HG02938 (cell line): Measurements from ENCODE around the gene CRYBA4.
A peak's percentile ranks its signal among the peaks of the same experiment; 100 is the strongest.

Source experiments
- ATAC-seq: cut with Tn5 transposase; IDR thresholded peaks from one replicate; pipeline ENCODE4 v1.9.1; 2021; ENCODE audit warnings: mild to moderate bottlenecking, moderate library complexity; ENCODE audit not compliant: unreplicated experiment

The CRYBA4 gene

DNA sequence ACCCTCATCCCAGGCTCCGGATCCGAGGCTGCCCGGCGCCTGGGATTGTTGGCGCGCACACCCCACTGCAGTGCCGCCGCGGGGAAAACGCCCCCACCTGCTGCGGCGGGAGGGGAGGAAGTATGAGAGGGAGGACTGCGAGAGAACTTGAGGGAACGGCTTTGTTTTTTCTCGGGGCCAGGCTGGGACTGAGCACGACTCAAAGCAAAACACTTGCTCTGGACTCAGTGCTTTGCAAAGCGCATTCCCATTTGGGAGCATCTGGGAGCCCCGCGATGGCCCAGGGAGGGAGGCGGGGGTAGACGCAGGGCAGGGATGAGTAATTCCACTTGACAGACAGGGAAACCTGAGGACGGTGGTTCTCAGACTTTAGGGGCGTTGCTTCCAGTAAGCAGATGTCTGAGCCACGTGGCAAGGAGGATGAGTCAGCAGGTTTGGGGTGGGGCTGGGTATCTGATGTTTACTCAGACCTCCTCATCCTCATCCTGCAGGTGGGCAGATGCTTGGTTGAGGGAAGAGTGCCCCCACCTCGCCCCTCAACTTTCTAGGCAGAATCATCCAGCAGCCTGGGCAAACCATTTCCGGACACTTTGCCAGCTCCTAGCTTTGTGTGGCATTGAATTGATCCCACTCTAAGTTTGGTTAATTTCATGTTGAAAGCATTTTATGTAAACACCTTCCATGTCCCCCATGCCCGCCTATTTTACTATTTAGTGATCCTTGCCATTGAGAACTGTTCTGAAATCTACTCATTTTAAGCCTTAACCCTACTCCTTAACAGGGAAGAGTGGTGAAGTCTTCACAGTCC lies 37.1 kb downstream of the CRYBA4 start:
- ATAC-seq = peak; percentile 66

DNA sequence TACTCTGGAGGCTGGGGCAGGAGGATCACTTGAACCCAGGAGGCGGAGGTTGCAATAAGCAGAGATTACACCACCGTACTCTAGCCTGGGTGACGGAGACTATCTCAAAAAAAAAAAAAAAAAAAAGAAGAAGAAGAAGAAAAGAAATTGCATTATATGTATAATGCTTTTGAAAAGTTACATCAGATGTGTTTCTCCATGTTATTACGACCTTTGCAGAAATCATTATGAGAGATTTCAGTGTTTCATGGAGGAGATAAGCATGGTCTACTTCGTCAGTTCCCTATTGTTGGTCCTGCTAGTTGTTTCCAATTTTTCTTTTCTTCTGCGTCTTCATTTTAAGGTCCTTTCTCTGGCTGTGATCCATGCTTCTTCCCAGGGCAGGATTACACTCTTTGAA lies 38.6 kb downstream of the CRYBA4 start:
- ATAC-seq = no peak

DNA sequence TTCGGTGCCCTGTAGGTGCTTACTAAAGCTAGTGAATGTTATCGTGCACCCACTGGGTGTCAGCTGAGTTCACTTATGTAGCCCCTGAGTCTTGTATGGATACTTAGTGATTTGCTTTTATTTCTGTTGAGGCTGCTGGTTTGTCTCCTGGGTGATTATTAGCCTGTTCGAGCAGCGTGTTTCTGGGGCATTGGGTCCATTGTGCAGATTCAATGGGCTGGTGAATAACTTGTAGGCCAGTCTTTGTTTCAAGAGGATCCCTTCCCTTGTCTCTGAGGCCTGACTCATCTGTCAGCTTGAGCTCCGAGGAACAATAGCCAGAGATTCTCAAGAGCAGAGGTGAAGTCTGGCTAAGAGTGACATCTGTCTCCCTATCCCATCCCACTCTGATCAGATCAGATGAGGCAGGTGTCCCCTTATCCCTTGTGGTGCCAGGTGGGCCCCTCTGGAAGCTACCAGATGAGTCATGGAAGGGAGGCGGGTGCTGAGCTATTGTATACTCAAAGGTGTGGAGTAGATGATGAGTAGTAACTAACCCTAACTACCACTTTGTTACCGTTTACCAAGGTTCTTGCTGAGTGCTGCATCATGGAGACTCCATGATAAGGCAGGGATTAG lies 39.3 kb downstream of the CRYBA4 start:
- ATAC-seq = no peak

DNA sequence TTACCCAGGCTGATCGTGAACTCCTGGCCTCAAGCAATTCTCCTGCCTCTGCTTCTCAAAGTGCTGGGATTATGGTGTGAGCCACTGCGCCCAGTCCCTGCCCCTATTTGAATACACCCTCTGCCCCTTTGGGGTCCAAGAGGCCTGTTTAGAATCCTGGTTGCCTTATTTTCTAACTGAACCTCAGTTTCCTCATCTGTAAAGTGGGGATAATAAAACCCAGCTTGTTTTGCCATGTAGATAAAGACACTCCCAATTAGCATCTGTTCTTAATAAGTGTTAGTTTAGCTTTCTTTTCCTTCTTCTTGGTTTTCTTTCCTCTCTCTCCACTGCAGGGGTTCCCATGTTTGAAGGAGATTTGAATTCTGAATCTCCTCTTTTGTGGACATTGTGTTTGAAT lies 40.4 kb downstream of the CRYBA4 start:
- no peak for ATAC-seq

DNA sequence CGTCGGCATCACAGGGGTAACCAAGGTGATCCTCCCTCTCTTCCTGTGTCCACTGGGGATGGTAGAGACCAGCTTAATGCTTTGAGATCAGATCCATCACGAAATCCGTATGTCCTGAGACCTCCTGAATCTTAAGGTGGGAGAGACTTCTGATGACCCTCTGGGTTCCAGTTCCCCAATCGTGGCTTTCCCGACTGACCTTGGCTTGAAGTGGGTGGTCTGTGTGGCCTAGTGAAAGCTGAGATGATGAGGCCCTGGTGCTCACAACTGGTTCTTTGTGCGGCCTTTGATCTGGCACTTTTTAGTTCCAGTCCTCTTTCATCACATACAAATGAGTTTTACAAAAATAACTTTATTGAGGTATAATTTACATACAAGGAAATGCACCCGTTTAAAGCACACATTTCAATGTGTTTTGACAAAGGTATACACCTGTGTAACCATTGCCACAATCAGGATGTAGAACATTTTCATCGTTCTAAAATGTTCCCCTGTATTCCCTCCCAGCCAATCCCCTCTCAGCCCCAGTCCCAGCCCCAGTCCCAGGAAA lies 41.7 kb downstream of the CRYBA4 start:
- no peak for ATAC-seq

DNA sequence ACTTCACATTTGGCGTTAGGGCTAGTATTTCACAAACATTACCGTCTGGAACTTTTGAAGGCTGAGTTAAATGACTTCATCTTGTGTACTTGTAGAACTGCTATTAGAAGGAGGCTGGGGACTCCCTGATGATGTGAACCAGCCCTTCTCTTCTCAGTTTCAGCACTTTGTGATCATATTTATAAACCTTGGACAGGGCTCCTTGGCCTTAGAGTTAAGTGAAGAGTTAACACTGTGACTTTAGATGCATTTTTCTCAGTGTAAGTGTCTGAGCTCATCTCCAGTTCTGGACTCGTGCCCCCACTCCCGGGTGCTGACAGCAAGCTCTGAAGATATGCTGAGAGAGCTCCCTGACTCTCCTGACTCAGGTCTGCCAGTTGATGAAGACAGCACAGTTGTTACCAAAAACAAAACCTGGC lies 44.1 kb downstream of the CRYBA4 start:
- ATAC-seq = no peak

DNA sequence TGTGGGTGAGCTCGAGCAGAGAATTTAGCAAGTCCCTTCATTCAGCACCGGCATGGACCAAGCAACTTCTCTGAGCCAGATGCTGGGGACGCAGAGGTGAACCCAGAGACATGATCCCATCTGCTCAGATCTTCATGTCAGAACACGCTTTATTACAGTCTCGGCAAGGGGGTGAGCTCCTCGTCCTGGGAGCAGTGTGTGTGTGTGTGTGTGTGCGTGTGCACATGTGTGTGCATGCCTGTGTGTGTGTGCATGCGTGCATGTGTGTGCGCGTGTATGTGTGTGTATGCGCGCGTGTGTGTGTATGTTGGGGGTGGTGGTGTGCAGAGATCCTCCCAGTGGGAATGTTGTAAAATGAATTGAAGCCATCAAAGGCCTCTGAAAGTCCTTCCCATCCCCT lies 45.4 kb downstream of the CRYBA4 start:
- ATAC-seq = no peak

DNA sequence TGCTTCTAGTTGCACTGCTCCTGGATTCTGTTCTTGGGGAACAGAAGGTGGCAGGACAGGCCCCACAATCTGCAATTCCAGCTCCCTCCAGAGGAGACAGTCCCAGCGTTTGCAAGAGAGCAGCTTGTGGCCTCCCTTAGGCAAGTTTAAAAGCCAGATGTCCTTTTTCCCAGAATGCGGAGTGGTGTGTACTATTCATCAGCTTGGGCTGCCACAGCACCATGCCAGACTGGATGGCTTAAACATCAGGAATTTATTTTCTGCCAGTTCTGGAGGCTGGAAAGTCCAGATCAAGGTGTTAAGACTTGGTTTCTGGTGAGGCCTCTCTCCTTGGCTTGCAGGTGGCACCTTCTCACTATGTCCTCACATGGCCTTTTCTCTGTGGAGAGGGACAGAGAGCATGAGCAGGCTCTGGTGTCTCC lies 47.3 kb downstream of the CRYBA4 start:
- no peak for ATAC-seq

DNA sequence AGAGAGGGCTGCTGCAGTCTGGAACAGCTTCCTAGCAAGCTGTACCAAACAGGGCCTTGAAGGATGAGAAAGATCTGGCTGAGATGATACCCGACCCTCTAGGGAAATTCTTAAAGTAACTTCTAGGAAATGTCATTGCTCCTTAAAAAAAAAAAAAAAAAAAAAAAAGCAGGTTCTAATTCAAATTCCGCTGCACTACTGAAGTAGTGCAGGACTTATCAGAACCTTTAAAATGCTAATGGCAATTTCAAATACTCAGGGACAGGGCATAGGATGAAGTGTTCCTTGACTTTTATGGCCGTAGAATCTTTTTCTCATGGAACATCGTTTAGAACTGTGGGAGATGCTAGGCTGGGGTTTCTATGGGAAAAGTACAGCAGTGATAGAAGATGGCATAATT lies 48.7 kb downstream of the CRYBA4 start:
- ATAC-seq = no peak

DNA sequence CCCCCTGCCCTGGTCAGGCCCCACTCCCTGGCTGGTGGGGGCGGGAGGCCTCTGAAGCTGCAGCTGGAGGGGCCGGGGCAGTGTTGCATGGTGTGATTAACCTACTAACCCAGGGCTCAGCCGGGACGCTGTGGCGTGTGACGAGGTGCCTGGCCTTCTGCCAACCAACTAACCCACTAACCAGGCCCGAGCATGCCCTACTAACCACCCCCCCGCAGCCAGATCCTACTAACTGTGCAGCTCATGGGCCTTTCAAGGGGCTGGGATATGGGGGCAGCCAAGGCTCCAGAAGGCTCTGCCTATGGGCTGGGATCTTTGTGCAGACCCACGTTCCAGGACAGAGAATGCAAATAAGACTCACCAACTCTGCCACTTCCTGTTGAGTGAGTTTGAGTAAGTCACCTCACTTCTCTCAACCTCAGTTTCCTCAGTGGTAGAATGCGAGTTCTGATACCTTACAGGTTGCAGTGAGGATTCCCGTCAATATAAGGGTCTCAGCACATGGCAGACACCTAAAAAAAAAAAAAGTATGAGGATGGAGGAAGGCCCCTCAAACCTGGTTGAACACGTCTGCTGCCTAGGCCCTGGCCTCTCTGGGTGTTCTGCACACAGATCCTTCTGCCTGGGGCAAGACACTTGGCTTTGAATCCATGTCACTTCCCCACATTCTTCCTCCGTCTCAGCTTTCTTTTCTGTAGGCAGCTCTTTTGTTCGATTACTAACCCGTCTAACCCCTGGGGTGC lies 49.7 kb downstream of the CRYBA4 start:
- no peak for ATAC-seq

DNA sequence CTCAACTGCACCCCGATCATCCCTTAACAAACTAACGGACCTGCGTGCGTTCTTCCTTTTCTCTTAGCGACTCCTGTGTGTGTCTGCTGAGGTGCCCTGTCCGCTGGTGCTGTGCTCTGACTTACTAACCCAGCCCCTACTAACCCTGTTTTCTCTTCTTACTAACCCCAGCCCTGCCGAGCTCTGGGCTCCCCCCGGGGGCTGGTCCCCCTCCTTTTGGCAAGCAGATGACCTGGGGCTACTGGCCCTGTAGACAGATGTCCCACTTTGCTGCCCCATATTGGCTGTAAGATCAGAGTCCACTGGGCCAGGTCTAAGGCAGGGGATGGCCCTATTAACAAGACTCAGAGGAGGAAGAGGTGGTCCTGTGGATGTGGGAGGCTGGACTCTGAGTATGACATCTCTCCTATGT lies 50.3 kb downstream of the CRYBA4 start:
- no peak for ATAC-seq

DNA sequence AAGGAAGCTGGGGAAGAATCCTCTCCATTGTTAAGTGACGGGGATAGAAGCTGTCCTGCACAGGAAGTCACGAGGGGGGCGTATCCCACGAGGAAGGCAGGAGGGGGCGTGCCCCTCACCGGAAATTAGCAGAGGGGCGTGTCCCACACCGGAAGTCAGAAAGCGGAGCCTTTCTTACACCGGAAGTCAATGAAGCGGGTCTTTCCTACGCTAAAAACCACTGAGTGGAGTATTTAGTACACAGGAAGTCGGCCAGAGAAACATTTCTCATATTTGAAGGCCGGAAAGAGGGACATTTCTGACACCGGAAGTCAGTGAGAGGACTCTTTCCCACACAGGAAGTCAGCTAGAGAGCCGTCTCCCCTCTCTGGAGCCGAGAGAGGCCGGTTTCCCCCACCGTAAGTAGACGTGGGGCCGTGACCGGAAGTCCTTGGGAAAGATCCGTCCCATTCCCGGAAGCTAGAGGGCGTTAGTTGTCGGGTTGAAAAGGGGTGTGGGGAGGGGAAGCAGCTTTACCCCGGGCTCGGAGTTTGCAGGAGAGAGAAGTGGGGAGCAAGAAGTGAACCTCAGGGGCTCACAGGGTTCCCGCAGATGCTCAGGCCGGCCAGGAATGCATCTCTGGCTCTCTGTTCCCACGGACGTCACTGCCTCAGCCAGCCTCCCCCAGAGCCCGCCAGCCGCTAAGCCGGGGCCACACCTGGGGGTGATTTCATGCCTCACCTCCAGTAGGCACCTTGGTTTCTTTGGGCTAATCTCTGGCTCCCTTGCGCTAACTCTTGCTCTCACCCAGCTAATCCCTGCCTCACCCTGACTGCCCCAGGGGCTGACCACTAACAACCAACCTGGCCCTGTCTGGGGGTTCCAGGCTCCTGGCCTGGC lies 51.1 kb downstream of the CRYBA4 start:
- peak; percentile 68 for ATAC-seq

DNA sequence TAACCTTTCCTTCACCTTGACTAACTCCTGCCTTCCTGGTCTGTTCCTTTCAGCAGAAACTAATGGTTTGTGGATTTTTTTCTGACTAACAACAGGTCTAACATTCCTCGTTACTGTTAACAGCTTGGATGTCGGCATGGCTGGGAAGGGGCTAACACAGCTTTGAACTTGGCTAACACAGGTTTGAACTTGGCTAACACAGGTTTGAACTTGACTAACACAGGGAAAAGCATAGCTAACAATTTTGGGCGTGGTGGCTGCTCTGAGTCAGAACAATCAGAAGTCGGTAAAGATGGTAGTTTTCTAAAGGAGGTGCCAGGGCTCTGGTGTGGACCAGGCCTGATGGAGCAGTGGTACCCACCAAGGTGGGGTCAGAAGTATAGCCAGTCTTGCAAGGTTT lies 51.7 kb downstream of the CRYBA4 start:
- ATAC-seq = no peak

DNA sequence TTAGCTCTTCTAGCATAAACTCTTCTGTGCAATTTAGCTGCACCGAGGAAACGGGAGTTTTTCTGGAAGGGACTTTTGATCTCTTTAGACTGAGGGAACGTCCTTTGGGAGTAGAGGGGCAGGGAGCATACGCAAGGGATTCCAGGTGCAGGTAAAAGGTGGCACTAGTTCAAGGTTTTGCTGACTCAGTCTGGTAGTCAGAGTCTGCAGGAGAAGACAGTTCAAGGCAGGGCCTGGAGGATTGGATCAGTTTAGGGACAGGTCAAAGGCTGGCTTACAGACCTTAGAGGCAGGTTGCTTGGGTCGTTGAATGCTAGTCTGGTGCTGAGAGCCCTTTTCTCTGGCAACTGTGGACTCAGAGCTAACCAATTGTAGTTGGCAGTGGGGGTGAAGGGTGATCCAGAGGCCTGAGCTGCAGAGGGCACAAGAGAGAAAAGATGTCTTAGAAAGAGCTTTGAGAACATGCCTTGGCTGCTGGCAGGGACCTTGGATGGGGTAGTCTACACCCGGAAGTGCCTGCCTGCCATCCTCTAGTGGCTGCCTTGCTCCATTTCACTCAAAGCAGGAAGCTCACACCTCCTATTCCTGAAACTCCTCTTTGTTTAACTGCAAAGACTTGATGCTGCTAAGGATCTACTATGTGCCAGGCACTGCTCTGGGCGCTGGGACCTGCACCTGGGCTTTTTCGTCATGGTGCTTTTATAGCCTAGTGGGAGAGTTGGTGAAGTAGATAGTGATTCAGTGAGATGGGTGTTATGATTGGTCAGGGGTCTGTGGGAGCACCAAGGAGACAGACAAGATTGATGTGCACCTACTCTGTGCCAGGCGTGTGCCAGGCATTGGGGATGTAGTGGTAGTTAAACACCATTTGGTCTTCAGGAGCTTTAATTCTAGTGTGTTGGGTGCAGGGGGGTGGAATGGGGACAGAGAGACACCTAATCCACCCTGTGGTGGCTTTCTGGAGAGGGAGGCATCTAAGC lies 52.7 kb downstream of the CRYBA4 start:
- no peak for ATAC-seq

DNA sequence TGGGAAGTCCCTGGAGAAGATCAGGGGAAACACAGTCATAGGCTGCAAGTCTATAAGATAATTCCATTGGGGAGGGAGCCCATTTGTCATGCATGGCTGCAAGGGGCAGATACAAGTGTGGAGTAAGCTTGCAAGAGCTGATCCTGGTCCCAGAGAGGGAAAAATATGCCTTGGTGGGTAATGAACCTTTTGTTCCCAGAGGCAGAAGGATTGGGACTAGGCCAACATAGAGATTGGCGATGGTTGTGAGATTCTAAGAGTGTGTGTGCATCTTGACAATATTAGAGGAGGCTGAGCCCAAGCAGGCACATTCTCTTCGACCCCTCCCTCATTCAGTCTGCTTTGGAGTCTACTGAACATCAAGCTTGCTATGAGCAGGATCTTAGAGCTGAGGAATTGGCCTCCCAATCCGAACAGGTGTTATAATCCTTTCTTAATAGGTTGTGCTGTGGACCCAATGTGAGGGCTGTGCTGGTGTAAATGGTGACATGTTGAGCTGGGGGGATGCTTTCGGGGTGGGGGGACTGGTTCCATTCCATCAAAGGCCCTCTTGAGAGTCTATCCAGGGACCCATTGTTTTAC lies 54.0 kb downstream of the CRYBA4 start:
- ATAC-seq = no peak

DNA sequence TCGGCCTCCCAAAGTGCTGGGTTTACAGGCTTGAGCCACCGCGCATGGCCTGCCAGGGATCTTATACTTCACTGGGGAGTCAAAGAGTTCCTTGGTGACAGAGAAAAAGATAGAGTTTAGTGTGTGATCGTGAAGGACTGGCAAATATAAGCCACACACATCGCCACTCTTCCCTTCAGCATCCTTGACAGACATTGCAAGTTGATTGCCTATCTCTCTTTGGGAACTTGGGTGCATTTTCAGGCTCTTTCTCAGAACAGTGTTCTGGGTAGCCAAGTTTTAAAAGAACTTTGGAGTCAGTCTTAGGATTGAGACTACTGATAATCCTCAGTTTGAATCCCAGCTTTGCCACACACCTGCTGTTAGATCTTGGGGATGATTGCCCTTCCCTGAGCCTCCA lies 55.5 kb downstream of the CRYBA4 start:
- ATAC-seq = no peak

DNA sequence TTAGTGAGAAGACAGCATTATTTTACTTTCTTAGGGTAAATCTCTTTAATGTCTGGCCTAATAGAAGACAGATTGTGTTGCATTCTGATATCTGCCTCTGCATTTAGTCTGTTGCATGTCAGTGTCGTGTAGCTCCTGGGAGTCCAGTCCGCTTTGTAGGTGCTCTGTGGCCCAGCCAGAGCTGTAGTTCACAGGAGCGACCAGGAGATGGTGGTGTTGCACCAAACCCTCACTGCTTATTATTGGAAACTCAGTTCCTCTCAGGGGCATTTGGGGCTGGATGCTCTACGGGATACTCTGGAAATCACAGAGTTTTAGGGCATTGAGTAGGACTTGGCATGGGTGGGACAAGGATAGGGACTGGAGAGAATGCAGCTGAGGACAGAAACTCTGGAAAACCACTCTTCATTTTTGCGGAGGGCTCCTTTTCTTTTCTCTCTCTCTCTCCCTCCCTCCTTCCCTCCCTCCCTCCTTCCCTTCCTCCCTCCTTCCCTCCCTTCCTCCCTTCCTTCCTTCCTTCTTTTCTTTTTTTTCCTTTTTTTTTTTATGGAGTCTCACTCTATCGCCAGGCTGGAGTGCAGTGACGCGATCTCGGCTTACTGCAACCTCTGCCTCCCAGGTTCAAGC lies 57.4 kb downstream of the CRYBA4 start:
- ATAC-seq = no peak
